Kidney epithelial cell (primary cell): ENCODE results near the gene SMIM43. TPM values are rescaled to one million over a fixed set of nuclear protein-coding genes. Genes with fewer than 3 reads are reported as not detected.
"Not testable (repeated sequence)": the region's sequence is repeated elsewhere in the genome, so short reads cannot be mapped to it uniquely, and the experiment has no call there.

Source experiments
- DNase-seq: peaks from one replicate; pipeline ENCODE4 v3.0.0-alpha.2; 2010; ENCODE audit warnings: low read depth
- H3K27me3 ChIP-seq: 2 replicates; pipeline ENCODE4 v1.6.0; 2011; ENCODE audit warnings: low read length; ENCODE audit not compliant: control insufficient read depth, insufficient read depth
- H3K36me3 ChIP-seq: 2 replicates; pipeline ENCODE4 v1.5.1; 2011; ENCODE audit warnings: low read length; ENCODE audit not compliant: control insufficient read depth, insufficient read depth
- H3K4me3 ChIP-seq: 2 replicates; pipeline ENCODE4 v1.5.1; 2011; ENCODE audit warnings: low read depth, mild to moderate bottlenecking, control low read depth, low read length
- CTCF ChIP-seq: IDR thresholded peaks from 2 replicates; pipeline ENCODE4 v1.5.1; 2011; ENCODE audit warnings: mild to moderate bottlenecking, moderate library complexity, low read length, control low read depth, inconsistent platforms; ENCODE audit not compliant: insufficient read depth, poor library complexity, severe bottlenecking
- total RNA-seq: library from RNA; depleted of rRNA; stranded (reverse); fragments of >200 nt; gene quantifications from 2 replicates; pipeline ENCODE4 v1.2.3, GENCODE V29; 2015

Gene SMIM43
- total RNA-seq, 1 donor from 2014 or later, result not detected

DNA sequence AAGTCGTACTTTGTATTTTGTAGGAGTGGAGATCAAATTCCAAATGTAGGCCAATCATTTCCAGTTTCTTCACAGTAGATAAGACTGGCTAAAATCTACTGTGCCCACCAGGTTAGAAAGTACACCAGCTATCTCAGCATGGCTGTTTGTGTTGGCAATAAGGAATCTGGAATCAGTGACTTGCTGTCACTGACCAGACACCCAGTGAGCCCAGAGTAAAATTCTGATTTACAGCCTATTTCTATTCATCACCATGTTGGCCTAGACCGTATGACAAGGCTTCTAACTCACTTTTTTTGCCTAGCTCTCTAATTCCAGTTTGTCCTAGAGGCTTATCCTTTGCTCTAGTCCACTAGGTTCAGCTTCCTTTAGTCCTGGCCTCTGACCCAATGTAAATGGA, 25.4 kb downstream of the SMIM43 start:
- no peak for DNase-seq
- no peak overlapping the region for H3K4me3 ChIP-seq
- H3K27me3 ChIP-seq, result no peaks in the 10 kb centered on the region
- no peak for TF ChIP-seq CTCF
- no peaks in the 10 kb centered on the region for H3K36me3 ChIP-seq

- DNase-seq, result no peak
- H3K36me3 ChIP-seq, result no peaks in the 10 kb centered on the region
- H3K27me3 ChIP-seq, result no peaks in the 10 kb centered on the region
- no peak for TF ChIP-seq CTCF
- H3K4me3 ChIP-seq, result no peak overlapping the region
These were observed 26.0 kb downstream of the SMIM43 start for GRCh38 chr4:121738780-121739535.

- no peak for TF ChIP-seq CTCF
- H3K36me3 ChIP-seq, result no peaks in the 10 kb centered on the region
- DNase-seq, result no peak
- no peaks in the 10 kb centered on the region for H3K27me3 ChIP-seq
- H3K4me3 ChIP-seq, result no peak overlapping the region
These were observed 27.0 kb downstream of the SMIM43 start for GRCh38 chr4:121737846-121738554.

DNA sequence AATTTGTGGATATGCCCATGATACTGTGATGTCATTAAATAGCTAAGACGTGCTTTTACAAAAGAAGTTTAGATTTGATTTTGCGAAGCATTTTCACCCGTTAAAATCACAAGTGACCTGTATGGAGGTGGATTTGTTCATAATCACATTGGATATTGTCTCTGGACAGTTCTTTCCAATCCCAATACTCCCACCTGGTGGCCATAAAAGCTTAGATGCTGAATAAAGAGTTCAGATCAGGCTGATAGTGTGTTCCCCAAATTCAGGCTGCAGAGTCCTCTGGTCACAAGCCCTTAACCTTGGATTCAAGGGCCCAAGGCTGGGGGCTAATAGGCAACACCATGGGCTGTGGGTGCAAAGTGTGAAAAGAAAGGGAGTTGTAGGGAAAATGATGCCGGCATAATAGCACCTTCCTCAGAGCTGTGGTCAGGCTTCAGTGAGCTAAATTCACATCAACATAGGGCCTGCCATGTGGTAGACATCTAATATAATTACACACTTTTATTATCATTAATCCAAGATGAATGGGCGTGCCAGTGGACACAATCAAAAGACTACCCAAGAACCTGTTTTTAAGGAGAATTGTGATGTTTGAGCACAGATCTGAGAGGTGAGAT, 28.1 kb downstream of the SMIM43 start:
- no peak overlapping the region for H3K4me3 ChIP-seq
- no peak for DNase-seq
- no peaks in the 10 kb centered on the region for H3K27me3 ChIP-seq
- H3K36me3 ChIP-seq, result no peaks in the 10 kb centered on the region
- TF ChIP-seq CTCF, result peak; percentile 64

DNA sequence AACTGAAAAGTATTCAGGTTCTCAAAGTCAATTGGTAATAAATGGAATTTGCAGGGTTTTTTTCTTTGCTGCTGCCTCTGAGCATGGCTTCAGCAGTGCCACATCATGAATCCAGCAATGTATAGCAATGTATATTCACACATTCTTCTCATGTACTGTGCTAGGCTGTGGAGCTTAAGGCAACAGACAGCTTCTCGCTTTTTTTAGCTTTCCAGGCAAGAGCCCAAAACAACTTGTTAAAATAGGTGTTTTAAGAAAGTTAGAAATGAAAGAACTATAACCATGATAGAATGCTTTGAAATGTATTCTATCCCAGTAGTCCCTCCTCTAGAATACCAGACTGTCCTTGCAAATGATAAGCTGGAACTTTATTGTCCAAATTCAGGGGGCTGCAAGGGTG, 30.4 kb downstream of the SMIM43 start:
- TF ChIP-seq CTCF, result no peak
- Histone ChIP-seq H3K36me3 (no peaks in the 10 kb centered on the region), H3K4me3 (no peak overlapping the region), H3K27me3 (no peaks in the 10 kb centered on the region)
- no peak for DNase-seq

- DNase-seq, result no peak
- no peak overlapping the region for H3K4me3 ChIP-seq
- H3K36me3 ChIP-seq, result no peaks in the 10 kb centered on the region
- H3K27me3 ChIP-seq, result no peaks in the 10 kb centered on the region
- TF ChIP-seq CTCF, result no peak
These were observed 31.0 kb downstream of the SMIM43 start for GRCh38 chr4:121733942-121734341.

DNA sequence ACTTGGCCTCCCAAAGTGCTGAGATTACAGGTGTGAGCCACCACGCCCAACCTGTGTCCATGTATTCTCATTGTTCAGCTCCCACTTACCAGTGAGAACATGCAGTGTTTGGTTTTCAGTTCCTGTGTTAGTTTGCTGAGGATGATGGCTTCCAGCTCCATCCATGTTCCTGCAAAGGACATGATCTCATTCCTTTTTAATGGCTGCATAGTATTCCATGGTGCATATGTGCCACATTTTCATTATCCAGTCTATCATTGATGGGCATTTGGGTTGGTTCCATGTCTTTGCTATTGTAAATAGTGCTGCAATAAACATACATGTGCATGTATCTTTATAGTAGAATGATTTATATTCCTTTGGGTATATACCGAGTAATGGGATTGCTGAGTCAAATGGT, 35.2 kb downstream of the SMIM43 start:
- H3K4me3 ChIP-seq, H3K36me3 ChIP-seq, DNase-seq, H3K27me3 ChIP-seq: not testable (repeated sequence)
